GM12892 (cell line): ENCODE data around the gene USP14.
A peak's percentile ranks its signal among the peaks of the same experiment; 100 is the strongest.

Experiments used
- DNase-seq: peaks from one replicate; pipeline ENCODE4 v3.0.0; 2011; ENCODE audit not compliant: insufficient read length
- FAIRE-seq: peaks from 2 replicates; lab custom pipeline; 2011; peaks lifted over from hg19 to GRCh38; lab: Jason Lieb, UNC
- POLR2A ChIP-seq: IDR thresholded peaks from 2 replicates; pipeline ENCODE4 v1.6.1; 2011; ENCODE audit warnings: low read depth, low read length, control low read depth
- POLR2AphosphoS5 ChIP-seq: IDR thresholded peaks from 2 replicates; pipeline ENCODE4 v1.6.1; 2011; ENCODE audit warnings: low read depth, low read length, control low read depth
- TAF1 ChIP-seq: IDR thresholded peaks from 2 replicates; pipeline ENCODE4 v1.6.1; 2011; ENCODE audit warnings: low read depth, mild to moderate bottlenecking, control low read depth, low read length, borderline replicate concordance

Gene USP14

DNA sequence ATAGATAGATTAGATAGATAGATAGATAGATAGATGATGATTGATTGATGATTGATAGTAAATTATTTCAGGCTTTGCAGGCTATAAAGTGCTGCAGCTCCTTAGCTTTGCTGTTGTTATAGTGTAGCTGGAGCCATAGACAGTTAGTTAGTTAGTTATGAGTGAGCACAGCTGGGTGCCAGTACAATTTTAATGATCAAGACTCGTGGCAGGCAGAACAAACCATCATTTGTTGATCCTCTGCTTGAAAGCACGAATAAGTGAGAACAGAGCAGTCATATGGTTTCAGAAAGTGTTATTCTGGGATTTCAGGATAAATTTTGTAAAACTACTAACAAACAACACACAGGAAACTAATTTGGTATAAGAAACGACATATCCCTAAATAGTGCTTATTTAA, 55.6 kb downstream of the USP14 start:
- TF ChIP-seq TAF1 (no peak), POLR2A (no peak), POLR2AphosphoS5 (no peak)
- DNase-seq (no peak), FAIRE-seq (no peak)

DNA sequence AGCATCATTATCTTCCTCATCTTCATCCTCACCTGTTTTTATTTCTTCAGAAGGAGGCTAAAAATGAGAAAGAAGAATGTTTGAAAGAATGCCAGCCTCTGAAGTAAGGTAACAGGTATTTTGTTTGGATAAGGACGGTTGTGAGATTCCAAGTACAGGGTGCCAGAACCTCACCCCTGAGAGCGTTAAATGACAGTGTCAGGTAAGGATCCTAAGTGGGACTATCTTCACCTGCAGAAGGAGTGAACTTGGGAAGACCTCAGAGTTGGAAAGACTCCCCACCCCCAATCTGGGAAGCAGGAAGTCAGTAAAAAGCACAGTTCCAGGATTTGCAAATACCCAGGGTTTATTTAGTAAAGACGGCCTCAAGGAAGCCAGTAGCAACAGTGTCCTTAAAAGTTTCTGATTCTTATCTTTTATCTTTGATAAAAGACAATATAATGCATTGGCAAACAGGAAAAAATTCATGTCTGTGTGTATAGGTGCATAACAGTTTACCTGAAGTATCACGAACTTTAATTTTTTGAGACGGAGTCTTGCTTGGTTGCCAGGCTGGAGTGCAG, 57.2 kb downstream of the USP14 start:
- no peak for DNase-seq
- FAIRE-seq, result no peak
- no peak for TF ChIP-seq POLR2A
- no peak for TF ChIP-seq TAF1
- TF ChIP-seq POLR2AphosphoS5, result no peak

DNA sequence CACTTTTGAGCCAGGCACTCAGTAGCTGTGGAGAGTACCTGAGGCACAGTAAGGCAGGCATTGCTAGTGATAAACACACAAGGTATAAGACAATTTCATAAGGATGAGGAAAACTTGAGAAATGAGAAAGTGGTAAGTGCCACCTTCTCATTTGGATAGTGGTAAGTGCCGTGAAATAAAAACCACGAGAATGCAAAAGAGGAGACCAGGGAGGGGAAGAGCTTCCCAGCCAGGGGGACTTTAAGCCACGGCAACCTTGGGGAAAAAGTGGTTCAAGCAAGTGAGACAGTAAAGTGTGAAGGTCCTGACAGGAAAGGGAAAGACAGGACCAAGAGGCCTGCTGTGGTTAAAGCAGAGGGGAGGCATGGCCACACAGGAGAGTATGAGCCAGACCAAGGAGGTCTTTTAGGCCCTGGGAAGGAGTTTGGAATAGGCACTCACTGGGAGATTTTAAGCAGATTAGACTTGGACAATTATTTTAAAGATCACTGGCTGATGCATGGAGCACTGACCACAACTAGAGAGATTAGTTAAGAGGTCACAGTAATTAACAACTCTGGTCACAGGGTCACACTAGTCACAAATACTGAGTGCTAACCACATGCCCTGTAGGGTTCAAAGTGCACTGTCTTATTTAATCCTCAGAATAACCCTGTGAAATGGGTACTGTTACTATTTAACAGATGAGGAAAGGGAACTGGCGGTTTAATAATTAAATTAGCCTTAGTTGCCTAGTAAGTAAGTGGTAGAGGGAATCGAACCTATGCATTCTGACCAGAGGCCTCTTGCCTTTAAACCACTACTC, 59.4 kb downstream of the USP14 start:
- no peak for DNase-seq
- no peak for TF ChIP-seq POLR2AphosphoS5
- peak; percentile 17 for FAIRE-seq

DNA sequence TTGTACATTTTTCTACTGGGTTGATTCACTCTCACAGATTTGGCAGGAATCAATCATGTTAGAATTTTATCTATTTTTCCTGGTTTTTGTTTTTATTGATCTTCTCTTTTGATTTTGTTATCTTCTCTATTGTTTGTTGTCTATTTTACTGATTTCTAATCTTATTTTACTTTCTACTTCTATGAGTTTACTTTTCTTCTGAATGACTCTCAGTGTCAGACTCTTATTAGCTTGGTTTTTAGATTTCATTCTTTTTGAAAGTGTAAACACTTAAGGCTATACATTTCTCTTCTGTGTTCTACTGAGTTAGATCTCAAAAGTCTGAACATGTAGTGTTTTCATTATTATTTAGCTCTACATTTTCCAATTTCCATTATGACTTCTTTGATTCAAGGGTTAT, 62.4 kb downstream of the USP14 start:
- TF ChIP-seq POLR2A, result no peak
- TF ChIP-seq TAF1, result no peak
- TF ChIP-seq POLR2AphosphoS5, result no peak
- DNase-seq (no peak), FAIRE-seq (no peak)

DNA sequence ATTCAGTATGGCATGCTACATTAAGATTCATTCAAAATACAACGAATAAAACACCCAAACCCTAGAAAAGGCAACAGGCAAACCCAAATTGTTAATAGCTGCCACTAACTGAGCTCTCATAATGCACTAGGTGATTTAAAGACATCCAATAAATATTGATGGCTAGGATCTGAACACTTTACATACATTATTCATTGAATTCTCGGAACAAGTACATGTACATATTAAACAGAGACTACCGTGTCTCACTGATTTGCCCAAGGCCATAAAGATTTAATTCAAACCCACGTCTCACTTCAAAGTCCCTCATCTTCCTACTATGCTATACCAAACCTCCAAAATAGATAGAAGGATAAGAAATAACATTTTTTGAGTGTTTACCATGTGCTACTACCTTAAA, 67.4 kb downstream of the USP14 start:
- DNase-seq, result no peak
- no peak for TF ChIP-seq TAF1
- no peak for TF ChIP-seq POLR2AphosphoS5
- TF ChIP-seq POLR2A, result no peak
- FAIRE-seq, result no peak

DNA sequence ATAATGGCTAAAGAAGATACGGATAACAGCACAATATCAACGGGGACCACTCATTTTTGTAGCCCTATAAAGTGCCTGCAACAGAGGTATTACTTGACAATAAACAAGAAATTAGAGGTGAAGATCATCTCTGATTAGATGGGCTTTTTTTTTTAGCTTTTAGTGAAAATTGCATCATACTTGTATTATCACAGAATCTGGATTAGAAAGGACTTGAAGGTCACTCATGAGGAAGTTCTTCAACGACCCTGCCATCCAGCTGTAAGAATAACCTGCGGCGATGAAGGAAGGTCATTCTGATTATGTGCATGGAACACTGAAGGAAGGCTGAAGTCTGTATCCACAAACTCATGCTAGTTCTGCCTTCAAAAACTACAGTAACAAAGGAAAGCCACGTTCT, 69.0 kb downstream of the USP14 start:
- FAIRE-seq (no peak), DNase-seq (no peak)
- TF ChIP-seq POLR2A (no peak), TAF1 (no peak), POLR2AphosphoS5 (no peak)

DNA sequence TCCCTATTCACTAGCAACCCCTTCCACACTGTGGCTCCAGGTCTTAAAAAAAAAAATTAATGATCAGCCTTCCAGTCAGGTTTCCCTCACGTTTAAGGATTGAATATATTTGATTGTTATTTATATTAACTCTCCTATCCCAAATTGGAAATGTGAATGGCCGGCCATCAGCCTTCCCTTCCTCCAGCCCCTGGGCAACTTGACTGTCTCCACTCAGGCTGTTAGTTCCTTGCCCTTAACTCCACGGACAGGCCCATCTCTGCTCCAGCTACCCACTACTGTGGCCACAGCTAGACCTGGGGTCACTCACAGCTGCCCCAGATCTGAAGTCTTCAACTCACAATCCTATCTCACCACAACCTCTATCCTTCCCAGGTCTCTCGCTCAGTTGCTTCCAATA, 69.5 kb downstream of the USP14 start:
- DNase-seq, result no peak
- FAIRE-seq, result no peak
- TF ChIP-seq POLR2AphosphoS5 (no peak), TAF1 (no peak), POLR2A (no peak)

DNA sequence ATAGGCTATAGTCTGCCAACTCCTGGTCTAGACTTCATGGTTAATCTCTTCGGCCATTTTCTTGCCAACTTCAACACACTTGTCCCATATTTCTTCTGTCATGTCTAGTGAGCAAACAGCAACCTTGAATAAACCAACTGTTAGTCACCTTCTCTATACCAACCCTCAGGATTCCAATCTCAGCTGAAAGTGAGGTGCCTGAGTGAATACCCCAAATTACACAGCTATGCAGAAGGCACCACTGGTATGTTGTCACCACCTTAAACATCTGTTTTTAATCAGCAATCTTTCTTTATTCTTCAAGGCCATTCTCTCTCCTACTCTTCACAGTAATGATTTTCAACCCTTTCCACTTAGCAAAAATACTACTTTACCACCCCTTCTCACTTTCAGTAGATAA, 70.2 kb downstream of the USP14 start:
- DNase-seq, result no peak
- FAIRE-seq, result no peak
- no peak for TF ChIP-seq TAF1
- no peak for TF ChIP-seq POLR2AphosphoS5
- no peak for TF ChIP-seq POLR2A

DNA sequence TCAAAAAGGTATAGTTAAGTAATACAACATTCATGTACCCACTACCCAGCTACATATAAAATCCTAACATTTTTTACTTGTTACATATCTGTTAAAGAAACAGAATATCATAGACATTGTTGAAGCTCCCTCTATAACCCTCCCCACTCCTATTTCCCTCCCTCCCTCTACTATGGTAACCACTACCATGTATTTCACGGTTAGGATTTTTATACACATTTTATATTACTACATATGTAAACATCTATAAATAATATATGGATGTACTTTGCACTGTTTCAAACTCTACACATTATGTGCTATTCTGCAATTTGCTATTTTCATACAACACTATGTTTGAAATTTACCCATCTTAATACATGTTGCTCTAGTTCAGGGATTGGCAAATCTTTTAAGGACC, 73.2 kb downstream of the USP14 start:
- TF ChIP-seq POLR2A, result no peak
- TF ChIP-seq POLR2AphosphoS5, result no peak
- no peak for TF ChIP-seq TAF1
- FAIRE-seq, result no peak
- DNase-seq, result no peak

DNA sequence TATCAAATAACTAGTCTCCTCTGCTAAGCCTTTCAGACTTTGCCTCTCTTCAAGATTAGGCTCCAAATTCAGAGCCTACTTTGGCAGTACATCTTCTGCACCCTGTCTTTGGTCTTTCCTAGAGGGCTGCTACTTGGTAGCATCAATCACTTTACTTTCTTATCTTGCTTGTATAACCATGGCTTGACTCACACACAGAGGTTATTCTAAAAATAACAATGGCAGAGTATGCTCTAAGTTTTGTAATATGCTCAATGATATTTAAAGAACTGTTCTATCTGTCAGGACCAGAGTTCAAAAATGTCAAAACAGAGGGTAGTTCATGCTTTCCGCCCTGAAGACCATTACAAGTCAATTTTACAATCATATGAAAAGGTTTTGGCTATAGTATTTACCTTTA, 81.8 kb downstream of the USP14 start:
- peak; percentile 61 for FAIRE-seq
- TF ChIP-seq TAF1 (no peak), POLR2AphosphoS5 (no peak), POLR2A (no peak)

DNA sequence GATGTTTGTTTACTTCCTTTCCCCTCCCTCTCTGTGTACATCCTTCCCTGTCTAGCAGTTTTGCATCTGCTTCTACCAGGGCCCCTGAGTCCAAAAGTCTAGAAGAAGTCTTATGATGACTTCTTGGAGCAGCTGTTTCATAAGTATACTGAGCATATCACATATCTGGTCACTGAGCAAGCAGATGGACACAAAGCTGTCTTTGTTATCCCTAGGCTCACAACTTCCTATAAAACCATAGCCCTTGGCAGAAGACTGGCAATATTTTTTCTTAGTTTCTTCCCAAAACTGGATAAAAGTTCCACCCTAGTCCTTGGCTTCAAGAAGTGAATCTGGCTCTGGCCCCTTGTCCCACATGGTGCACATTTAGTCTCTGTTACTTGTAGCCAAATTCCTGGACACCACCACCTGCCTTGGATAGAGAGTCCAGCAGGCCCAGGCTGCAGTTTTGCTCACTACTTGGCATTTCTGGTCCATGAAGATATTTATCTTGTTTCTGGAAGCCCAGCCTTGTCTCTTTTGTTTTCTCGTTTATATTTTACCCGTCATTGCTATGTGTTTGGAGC, 87.0 kb downstream of the USP14 start:
- no peak for TF ChIP-seq POLR2A
- no peak for TF ChIP-seq TAF1
- no peak for TF ChIP-seq POLR2AphosphoS5
- DNase-seq, result no peak
- no peak for FAIRE-seq

More for the DNA sequence above, 81.8 kb downstream of the USP14 start:
- DNase-seq, result no peak

DNA sequence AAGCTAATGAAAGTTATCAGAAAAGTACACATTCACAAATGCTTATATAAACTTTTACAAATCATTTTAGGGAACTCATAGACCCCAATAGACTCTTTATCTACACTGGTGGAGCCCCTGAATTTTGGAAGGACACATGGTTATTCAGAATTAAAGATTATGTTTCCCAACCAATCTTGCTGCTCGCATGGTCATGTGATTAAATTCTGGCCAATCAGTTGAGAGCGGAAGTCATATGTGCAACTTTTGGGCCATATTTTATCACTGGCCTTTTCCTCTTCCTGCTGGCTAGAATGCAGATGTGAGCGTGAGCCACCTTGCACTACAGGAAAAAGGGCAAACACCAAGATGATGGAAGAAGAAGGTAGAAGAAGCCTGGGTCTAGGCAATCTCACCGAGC, 89.7 kb downstream of the USP14 start:
- no peak for TF ChIP-seq POLR2A
- TF ChIP-seq TAF1, result no peak
- TF ChIP-seq POLR2AphosphoS5, result no peak
- FAIRE-seq, result no peak
- DNase-seq, result no peak
